Measurements from ENCODE around the gene PRR16.

The PRR16 gene

GRCh38 chr5:120591911-120592310 is 127.8 kb downstream of the PRR16 start:
- DNase-seq, result no peak

DNA sequence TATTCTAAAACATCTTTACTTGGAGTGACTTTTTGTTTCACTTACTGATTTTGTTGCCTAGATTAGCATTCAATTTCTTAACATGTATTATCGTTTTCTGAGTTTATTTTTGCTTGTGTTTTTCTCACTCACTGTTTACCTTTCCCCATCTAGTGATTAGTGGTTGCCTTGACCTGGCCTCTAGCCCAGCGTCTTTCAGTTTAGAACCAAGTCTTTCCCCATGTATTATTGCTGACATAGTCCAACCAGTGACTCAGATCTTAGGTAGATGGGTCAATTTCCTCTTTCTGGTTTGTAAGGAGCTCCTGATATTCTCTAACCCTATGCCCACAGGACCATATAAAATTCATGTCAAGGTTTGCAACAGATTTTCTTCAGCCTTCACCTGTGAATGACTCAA is 135.5 kb downstream of the PRR16 start:
- no peak for DNase-seq

GRCh38 chr5:120600639-120601038 is 136.5 kb downstream of the PRR16 start:
- no peak for DNase-seq

DNA sequence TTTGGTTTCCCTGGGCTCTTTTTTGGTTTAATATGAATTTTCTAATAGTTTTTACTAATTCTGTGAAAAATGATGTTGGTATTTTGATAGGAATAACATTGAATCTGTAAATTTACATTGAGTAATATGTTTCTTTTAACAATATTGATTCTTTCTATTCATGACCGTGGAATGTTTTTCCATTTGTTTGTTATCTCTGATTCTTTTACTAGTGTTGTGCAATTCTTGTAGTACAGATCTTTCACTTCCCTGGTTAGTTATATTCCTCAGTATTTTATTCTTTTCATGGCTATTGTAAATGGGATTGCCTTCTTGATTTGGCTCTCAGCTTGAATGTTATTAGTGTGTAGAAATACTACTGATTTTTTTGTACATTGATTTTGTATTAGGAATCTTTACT is 137.9 kb downstream of the PRR16 start:
- DNase-seq, result no peak

- no peak for DNase-seq
Measured at GRCh38 chr5:120604884-120605283, 140.8 kb downstream of the PRR16 start.

- DNase-seq, result no peak
Measured at GRCh38 chr5:120605325-120606079, 141.4 kb downstream of the PRR16 start.

GRCh38 chr5:120609570-120609969 is 145.5 kb downstream of the PRR16 start:
- DNase-seq, result no peak

DNA sequence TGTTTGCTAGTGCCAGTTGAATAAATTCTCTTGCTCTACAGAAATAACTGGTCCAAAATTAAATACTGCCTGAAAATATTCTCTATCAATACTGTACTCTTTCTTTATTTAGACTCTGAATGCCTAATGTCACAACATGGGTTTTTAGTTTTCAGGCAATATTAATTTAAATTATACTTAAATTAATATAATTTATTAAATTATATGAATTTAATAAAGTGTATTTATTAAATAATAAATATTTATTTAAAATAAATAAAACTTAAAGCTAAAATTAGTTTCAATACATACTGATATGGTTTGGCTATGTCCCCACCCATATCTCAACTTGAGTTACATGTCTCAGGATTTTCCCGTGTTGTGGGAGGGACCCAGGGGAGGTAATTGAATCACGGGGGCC is 146.0 kb downstream of the PRR16 start:
- no peak for DNase-seq

- no peak for DNase-seq
Measured at GRCh38 chr5:120613729-120614128, 149.6 kb downstream of the PRR16 start.

DNA sequence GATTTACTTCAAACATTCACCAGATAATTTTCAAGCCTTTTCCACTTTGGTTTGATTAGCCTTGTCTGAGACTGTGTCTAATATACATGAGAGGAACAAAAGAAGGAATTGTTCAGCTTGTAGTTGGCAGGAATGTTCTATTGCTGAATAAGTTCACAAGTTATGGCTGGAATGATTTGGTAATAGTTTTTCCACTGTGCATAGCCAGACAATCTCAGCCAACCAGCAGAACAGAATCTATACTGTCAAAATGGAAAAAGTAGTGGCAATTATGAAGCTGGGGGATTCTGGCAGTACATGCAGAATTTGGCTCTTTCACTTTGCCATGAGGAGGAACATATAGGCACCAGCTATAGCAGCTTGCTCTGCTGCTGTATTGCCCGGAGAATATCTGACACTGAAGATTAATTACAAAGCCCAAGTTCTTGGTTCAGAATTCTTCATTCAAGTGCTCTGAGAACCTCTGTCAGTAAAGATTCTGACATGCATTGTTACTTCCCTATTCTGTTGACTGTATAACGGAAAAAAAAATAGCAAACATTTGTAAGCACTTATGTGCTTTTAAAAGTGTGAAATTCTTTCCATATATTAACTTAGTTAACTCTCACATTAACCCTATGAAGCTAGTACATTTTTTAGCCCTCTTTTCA is 150.6 kb downstream of the PRR16 start:
- no peak for DNase-seq

DNA sequence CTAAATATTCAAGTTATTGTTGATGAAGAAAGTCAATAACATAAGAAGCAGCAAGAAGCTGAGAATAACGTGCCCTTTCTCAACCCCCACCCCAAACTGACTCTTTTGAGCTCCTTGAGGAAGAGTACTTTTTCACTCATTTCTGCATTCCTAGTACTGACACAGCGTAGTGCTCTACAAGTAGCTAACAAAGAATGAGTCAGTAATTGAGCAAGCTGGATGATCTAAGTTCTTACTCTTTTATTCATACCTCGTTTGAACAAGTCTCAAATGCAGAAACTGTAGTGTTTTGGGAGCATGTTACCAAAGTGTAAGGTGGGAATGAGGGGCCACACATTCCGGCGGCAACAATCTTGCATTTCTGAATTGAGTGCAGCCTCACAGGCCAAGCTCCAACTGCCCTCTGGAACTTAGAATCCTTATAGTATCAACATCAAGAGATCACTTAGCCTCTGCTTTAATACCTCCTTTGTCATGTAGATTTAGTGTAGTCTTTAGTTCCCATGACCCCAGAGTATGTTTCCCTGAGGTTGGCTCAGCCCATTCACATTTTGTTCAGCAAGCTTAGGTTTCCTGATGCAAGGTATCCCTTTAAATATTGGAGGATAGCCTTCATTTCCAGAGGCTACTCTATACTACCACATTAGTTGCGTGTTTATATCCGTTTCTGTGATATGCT is 152.0 kb downstream of the PRR16 start:
- no peak for DNase-seq

- no peak for DNase-seq
Measured at GRCh38 chr5:120621339-120621738, 157.2 kb downstream of the PRR16 start.

DNA sequence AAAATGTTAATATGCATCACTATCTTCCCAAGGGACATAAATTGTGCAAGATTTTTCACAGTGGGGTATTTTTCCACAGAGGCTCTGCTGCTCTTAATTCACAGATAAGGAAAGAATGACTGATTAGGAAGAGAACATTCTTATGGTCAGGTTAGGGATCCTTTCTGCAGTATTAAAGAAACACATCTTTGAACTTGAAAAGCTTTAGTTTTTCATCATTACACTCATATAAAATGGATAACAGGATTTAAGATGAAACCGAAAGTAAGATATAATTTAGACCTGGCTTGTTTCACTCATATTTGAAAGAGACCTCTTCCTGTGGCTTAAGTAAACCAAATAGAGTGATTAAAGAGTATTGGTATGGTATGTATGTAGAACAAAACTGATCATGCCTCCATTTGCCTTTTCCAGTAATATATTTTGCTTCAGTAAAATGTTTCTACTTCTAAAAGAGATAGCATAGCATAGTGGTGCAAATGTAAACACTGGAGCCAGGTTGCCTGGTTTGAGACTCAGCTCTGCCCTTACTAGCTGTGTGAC is 160.0 kb downstream of the PRR16 start:
- no peak for DNase-seq

DNA sequence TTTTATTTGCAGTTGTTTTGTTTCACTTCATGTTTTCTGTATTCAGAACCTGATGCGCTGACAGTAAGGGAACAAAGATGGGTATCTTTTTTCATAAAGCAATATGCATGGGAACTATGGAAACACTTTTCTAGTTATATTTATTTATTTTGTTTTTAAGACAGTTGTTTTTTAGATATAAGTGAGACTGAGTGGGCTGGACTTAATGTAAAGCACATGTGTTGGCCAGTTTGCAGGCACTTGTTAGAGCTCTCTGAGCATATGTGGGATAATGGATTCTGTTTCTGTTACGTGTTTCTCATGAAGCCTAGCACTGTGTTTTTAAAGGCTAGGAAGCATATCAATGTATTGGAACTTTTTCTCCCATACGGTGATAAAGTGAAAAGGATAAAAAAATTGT is 164.1 kb downstream of the PRR16 start:
- DNase-seq, result no peak

GRCh38 chr5:120630550-120630949 is 166.4 kb downstream of the PRR16 start:
- no peak for DNase-seq

DNA sequence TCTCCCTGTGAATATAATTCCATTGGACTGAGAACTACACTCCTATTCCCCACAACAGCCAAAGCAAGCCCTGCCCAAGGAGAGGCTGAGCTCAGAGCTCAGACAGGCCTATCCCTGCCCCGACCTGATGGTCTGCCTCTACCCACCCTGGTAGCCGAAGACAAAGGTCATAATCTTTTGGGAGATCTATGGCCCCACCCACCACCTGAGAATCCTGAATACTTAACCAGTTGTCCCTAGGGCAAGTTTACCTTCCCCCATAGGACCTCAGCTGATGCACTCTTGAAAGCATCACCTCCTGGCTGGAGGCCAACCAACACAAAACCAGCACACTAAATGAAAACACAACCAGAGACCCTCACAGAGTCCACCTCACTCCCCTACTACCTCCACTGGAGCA is 167.5 kb downstream of the PRR16 start:
- DNase-seq, result no peak

GRCh38 chr5:120632430-120632829 is 168.3 kb downstream of the PRR16 start:
- no peak for DNase-seq

- no peak for DNase-seq
Measured at GRCh38 chr5:120638449-120638848, 174.3 kb downstream of the PRR16 start.

- DNase-seq, result no peak
Measured at GRCh38 chr5:120640778-120641177, 176.7 kb downstream of the PRR16 start.

DNA sequence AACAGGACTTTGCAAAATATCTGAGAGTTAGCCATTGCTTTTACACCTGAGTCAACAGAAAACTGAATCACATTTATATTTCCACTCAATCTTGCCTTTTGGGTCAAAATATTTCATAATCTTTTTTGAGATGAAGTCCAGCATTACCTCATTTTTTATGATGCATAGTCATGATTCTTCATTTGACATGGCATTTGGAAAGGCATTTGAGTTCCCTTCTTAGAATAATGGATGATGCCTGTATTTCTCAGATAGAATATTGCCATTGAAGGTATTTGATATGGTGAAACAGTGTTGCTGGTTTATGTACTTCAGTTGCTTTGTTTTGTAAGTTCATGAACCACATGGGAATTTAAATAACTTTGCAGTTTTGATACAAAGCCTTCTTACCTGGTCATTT is 180.4 kb downstream of the PRR16 start:
- no peak for DNase-seq

DNA sequence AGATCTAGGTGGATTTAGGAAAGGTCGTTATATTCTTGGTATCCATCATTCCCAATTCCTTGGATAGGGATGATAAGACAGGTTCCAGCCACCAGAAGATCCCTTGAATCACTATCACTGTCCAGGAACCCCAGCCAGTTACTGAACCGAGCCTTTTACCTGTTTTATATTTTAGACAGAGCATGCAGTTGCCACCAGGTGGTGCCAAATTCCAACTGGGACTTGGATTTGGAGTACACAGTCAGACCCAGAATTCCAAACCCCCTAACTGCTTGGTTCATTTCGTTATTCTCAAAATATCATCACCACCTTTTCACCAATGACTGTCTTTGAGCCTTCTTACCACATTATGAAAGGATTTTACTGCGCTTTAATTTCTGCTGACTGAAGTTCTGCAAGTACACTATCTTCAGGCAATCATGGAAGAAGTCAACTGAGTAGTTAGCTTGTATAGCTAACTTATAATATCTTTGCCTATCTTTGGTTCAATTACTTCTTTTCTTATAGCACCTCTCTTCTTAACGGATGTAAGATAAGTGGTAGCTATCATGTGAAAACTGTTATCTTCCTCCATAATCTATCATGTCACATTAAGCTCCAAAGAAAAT is 191.8 kb downstream of the PRR16 start:
- DNase-seq, result no peak

GRCh38 chr5:120657104-120657503 is 193.0 kb downstream of the PRR16 start:
- no peak for DNase-seq

GRCh38 chr5:120677481-120677880 is 213.4 kb downstream of the PRR16 start:
- DNase-seq, result no peak

DNA sequence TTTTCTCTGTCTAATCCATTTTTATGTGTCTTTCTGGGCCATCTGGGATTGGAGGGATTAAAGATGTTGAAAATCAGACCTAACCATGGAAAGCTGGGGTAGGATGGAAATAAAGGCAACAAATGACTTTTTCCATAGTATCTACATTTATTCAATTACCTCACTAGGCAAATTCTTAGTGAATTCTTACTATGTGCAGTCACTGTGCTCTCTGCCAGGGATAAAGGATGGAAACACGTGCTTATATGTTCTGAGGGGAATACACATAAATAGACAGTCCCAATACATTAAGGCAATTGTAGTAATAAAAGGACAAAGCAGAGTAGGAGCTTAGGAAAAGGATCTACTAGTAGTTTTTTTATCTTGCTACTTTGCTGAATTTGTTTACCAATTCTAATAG is 214.2 kb downstream of the PRR16 start:
- no peak for DNase-seq

Data from NK-92 treated with Interleukin-12 subunit alpha and Interleukin-12 subunit beta, amount 100 ng/mL, for 24 hours (cell line).